ENCODE data around the gene MYEF2. TPM values are rescaled to one million over a fixed set of nuclear protein-coding genes. Genes with fewer than 3 reads are reported as not detected.

The MYEF2 gene
- total and polyA plus RNA-seq, 12 donors = 3.8 to 18.6 (median 12.5) TPM

GRCh38 chr15:48153526-48153925 is 24.6 kb downstream of the MYEF2 start:
- WGBS, 2 donors = 91 to 92% methylated on average over 2 of the region's 2 CpGs
- no peak for TF ChIP-seq CTCF (IDR thresholded peaks at IDR 0.05)
- DNase-seq = no peak
- Histone ChIP-seq H3K36me3 (peaks cover 0 to 54% (median 0%) of the 10 kb centered on the region in 9 donors), H3K9me3 (no peaks in the 10 kb centered on the region), H3K27ac (no peak overlapping the region), H3K4me3 (no peak overlapping the region), H3K4me1 (no peaks in the 10 kb centered on the region), H3K27me3 (no peaks in the 10 kb centered on the region)
- intact Hi-C loops (cut with DNase I) = no loop called here
- ATAC-seq = no peak

GRCh38 chr15:48149858-48150257 is 28.2 kb downstream of the MYEF2 start:
- H3K27me3 ChIP-seq = no peaks in the 10 kb centered on the region
- intact Hi-C loops (cut with DNase I) = no loop called here
- peaks cover 0 to 54% (median 0%) of the 10 kb centered on the region in 9 donors for H3K36me3 ChIP-seq
- no peak for TF ChIP-seq CTCF (IDR thresholded peaks at IDR 0.05)
- 61% methylated on average over 4 of the region's 4 CpGs for WGBS, 2 donors
- DNase-seq (no peak), ATAC-seq (no peak)
- H3K27ac ChIP-seq = no peak overlapping the region
- H3K4me1 ChIP-seq = peaks cover 0 to 3% (median 0%) of the 10 kb centered on the region in 9 donors
- no peaks in the 10 kb centered on the region for H3K9me3 ChIP-seq
- no peak overlapping the region for H3K4me3 ChIP-seq

- H3K27me3 ChIP-seq = no peaks in the 10 kb centered on the region
- no peak overlapping the region for H3K27ac ChIP-seq
- H3K36me3 ChIP-seq = peaks cover 0 to 46% (median 0%) of the 10 kb centered on the region in 9 donors
- no peaks in the 10 kb centered on the region for H3K9me3 ChIP-seq
- no peak overlapping the region for H3K4me3 ChIP-seq
- ATAC-seq = no peak
- TF ChIP-seq CTCF (IDR thresholded peaks at IDR 0.05) = no peak
- DNase-seq = no peak
- H3K4me1 ChIP-seq = peaks cover 0 to 17% (median 8%) of the 10 kb centered on the region in 9 donors
- intact Hi-C loops (cut with DNase I) = no loop called here
These were observed 30.7 kb downstream of the MYEF2 start for GRCh38 chr15:48147358-48147757.

- no peak for DNase-seq
- no peak for ATAC-seq
- intact Hi-C loops (cut with DNase I) = no loop called here
These were observed 32.2 kb downstream of the MYEF2 start for GRCh38 chr15:48145923-48146322.

More at GRCh38 chr15:48145923-48146322, 32.2 kb downstream of the MYEF2 start:
- no peak for TF ChIP-seq CTCF (IDR thresholded peaks at IDR 0.05)
- Histone ChIP-seq H3K27me3 (no peaks in the 10 kb centered on the region), H3K27ac (no peak overlapping the region), H3K36me3 (peaks cover 0 to 32% (median 0%) of the 10 kb centered on the region in 9 donors), H3K4me1 (peaks cover 0 to 17% (median 8%) of the 10 kb centered on the region in 9 donors), H3K4me3 (no peak overlapping the region), H3K9me3 (no peaks in the 10 kb centered on the region)

Measured in heart right ventricle (tissue), 16 donors.